Ishikawa (cell line): ENCODE data around the gene C11orf65.

Experiments
- CEBPB ChIP-seq: IDR thresholded peaks from 2 replicates; pipeline ENCODE4 v1.6.1; 2012
- CREB1 ChIP-seq: IDR thresholded peaks from 2 replicates; pipeline ENCODE4 v1.6.1; 2012; ENCODE audit warnings: low read depth
- EGR1 ChIP-seq: IDR thresholded peaks from 2 replicates; pipeline ENCODE4 v1.6.1; 2012
- EP300 ChIP-seq: IDR thresholded peaks from 2 replicates; pipeline ENCODE4 v1.6.1; 2012; ENCODE audit warnings: borderline replicate concordance
- FOXM1 ChIP-seq: IDR thresholded peaks from 2 replicates; pipeline ENCODE4 v1.6.1; 2012; ENCODE audit warnings: low read depth, borderline replicate concordance
- NFIC ChIP-seq: IDR thresholded peaks from 2 replicates; pipeline ENCODE4 v1.6.1; 2012
- RAD21 ChIP-seq: IDR thresholded peaks from 2 replicates; pipeline ENCODE4 v1.6.1; 2012; ENCODE audit warnings: low read depth
- TAF1 ChIP-seq: IDR thresholded peaks from 2 replicates; pipeline ENCODE4 v1.6.1; 2012; ENCODE audit warnings: low read depth, mild to moderate bottlenecking
- TCF12 ChIP-seq: IDR thresholded peaks from 2 replicates; pipeline ENCODE4 v1.6.1; 2012; ENCODE audit warnings: low read depth
- TEAD4 ChIP-seq: IDR thresholded peaks from 2 replicates; pipeline ENCODE4 v1.6.1; 2012
- YY1 ChIP-seq: IDR thresholded peaks from 2 replicates; pipeline ENCODE4 v1.6.1; 2012; ENCODE audit warnings: low read depth
- ZBTB7A ChIP-seq: IDR thresholded peaks from 2 replicates; pipeline ENCODE4 v1.6.1; 2012; ENCODE audit warnings: low read depth
- TF ChIP-seq, protein P1 (sequence below): IDR thresholded peaks from 2 replicates; pipeline ENCODE4 v1.6.1; 2012
- TF ChIP-seq, protein P2 (sequence below): IDR thresholded peaks from 2 replicates; pipeline ENCODE4 v1.6.1; 2012; ENCODE audit warnings: low read depth, mild to moderate bottlenecking
- TF ChIP-seq, protein P3 (sequence below): IDR thresholded peaks from 2 replicates; pipeline ENCODE4 v1.6.1; 2012

The C11orf65 gene

DNA sequence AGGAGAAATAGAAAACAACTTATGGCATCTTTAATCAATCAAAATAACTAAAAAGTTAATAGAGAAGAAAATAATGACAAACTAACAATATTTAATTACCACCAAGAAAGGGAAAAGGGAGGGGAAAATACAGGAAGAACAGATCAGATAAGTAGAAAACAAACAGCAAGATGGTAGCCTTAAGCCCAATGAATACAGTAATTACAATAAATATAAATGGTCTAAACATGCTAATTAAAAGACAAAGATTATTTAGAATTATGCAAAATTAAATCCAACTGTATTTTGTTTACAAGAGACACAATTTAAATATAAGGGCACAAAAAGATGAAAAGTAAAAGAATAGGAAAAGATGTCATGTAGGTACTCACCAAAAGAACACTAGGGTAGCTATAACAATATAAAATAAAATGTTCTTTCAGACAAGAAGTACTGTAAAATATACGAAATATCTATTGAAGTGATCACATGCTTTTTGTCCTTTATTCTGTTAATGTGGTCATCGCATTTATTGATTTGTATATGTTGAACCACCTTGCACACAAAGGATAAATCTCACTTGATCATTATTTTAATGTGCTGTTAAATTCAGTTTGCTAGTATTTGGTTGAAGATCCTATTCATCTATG, 14.0 kb downstream of the C11orf65 start:
- TF ChIP-seq CEBPB (no peak), EGR1 (no peak), EP300 (no peak), TAF1 (no peak), RAD21 (no peak), TCF12 (no peak), YY1 (no peak), CREB1 (no peak), NFIC (no peak), ZBTB7A (no peak), TEAD4 (no peak), FOXM1 (no peak)
- TF ChIP-seq, protein P1, sequence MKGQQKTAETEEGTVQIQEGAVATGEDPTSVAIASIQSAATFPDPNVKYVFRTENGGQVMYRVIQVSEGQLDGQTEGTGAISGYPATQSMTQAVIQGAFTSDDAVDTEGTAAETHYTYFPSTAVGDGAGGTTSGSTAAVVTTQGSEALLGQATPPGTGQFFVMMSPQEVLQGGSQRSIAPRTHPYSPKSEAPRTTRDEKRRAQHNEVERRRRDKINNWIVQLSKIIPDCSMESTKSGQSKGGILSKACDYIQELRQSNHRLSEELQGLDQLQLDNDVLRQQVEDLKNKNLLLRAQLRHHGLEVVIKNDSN, result no peak
- TF ChIP-seq, protein P2, sequence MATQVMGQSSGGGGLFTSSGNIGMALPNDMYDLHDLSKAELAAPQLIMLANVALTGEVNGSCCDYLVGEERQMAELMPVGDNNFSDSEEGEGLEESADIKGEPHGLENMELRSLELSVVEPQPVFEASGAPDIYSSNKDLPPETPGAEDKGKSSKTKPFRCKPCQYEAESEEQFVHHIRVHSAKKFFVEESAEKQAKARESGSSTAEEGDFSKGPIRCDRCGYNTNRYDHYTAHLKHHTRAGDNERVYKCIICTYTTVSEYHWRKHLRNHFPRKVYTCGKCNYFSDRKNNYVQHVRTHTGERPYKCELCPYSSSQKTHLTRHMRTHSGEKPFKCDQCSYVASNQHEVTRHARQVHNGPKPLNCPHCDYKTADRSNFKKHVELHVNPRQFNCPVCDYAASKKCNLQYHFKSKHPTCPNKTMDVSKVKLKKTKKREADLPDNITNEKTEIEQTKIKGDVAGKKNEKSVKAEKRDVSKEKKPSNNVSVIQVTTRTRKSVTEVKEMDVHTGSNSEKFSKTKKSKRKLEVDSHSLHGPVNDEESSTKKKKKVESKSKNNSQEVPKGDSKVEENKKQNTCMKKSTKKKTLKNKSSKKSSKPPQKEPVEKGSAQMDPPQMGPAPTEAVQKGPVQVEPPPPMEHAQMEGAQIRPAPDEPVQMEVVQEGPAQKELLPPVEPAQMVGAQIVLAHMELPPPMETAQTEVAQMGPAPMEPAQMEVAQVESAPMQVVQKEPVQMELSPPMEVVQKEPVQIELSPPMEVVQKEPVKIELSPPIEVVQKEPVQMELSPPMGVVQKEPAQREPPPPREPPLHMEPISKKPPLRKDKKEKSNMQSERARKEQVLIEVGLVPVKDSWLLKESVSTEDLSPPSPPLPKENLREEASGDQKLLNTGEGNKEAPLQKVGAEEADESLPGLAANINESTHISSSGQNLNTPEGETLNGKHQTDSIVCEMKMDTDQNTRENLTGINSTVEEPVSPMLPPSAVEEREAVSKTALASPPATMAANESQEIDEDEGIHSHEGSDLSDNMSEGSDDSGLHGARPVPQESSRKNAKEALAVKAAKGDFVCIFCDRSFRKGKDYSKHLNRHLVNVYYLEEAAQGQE, result no peak
- TF ChIP-seq, protein P3, sequence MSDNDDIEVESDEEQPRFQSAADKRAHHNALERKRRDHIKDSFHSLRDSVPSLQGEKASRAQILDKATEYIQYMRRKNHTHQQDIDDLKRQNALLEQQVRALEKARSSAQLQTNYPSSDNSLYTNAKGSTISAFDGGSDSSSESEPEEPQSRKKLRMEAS, result no peak

DNA sequence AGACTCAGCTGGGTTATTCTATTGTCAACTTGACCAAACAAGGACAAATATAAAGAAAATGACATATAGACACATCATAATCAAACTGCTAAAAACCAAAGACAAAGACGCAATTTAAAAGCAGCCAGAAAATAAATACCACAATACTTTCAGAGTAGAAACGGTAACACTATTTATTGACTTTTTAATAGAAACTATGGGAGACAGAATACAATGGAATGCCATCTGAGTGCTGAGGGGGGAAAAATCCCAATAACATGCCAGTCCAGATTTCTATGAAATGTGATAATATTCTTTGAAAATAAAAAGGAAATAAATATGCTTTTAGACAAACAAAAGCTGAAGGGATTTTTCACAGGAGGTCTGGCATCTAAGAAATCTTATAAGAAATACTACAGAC, 30.7 kb downstream of the C11orf65 start:
- TF ChIP-seq, protein P2, result no peak
- TF ChIP-seq CREB1, result no peak

DNA sequence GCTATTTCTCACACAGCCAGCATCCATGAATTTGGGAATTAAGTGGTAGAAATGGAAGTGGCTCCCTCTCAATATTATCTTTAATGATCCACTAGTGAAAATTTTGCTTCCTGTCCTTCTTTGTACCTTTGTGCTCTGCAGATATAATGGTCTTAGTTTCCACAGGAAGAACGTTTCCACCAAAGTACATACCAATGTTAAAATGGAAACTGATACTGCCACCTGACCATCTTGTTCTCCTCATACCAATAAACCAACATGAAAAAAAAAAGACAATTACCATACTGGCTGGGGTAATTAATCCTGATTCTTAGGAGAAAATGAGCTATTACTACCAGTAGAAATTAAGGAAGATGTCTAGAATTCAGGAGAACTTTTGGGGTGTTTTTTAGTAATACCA, 32.3 kb downstream of the C11orf65 start:
- no peak for TF ChIP-seq YY1
- no peak for TF ChIP-seq TAF1
- TF ChIP-seq, protein P1, result no peak
- TF ChIP-seq, protein P2, result no peak
- no peak for TF ChIP-seq RAD21
- no peak for TF ChIP-seq ZBTB7A
- no peak for TF ChIP-seq FOXM1
- no peak for TF ChIP-seq CREB1

DNA sequence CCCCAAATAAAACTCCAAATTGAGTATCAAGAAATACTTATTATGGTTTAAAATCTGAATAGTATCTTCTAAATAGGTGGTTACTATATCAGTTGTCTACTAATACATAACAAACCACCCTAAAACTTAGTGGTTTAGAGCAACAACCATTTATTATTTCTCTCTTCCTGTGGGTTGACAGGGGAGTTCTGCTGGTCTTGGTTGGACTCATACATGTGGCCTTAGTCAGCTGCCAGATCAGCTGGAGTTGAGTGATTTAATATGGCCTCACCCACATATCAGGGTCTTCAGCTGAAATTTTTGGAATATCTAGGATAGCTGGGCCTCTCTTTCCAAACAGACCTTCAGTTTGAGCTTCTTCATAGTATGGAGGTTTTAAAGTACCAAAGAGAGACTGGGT, 34.5 kb downstream of the C11orf65 start:
- TF ChIP-seq EP300, result no peak
- no peak for TF ChIP-seq TAF1
- peak; percentile 58 for TF ChIP-seq TEAD4

DNA sequence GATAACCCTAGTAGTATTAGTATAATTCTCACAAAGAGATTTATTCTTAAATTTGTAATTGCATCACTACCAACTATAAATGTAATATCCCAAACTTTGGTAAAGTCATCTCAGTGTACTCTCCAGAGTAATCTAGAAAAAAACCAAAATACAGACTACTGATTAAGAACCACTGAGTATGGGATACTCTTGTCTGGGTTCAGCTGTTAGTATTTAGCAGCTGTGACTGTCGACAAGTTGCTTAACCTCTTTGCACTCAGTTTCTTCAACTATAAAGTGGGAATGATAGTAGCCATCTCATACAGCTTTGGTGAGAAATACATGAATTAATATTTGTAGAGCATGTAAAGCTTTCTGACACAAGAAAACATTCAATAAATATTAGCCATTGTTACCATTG, 35.3 kb downstream of the C11orf65 start:
- TF ChIP-seq EGR1, result no peak
- no peak for TF ChIP-seq TEAD4
- no peak for TF ChIP-seq CEBPB
- TF ChIP-seq EP300, result no peak

DNA sequence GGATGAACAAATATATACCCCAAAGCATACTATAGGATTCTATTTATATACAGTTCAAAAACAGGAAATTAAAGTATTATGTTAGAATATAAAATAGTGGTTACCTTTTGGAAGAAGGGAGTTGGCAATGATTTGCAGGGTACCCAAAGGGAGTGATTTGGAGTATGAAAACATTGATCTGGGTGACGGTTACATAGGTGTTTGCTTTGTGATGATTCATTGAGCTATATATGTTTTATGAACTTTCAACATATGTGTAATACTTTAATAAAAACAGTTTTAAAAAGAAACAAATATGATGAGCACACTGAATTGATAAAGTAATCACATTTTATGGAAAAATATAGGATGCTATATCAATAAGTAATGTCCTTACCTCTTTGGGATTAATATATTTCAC, 36.0 kb downstream of the C11orf65 start:
- TF ChIP-seq, protein P1, result no peak
- no peak for TF ChIP-seq TEAD4
- no peak for TF ChIP-seq EGR1
